ENCODE data around the gene TTLL8. TPM values are rescaled to one million over a fixed set of nuclear protein-coding genes. Genes with fewer than 3 reads are reported as not detected.

The TTLL8 gene
- total RNA-seq, 2 donors from 2014 or later = not detected

DNA sequence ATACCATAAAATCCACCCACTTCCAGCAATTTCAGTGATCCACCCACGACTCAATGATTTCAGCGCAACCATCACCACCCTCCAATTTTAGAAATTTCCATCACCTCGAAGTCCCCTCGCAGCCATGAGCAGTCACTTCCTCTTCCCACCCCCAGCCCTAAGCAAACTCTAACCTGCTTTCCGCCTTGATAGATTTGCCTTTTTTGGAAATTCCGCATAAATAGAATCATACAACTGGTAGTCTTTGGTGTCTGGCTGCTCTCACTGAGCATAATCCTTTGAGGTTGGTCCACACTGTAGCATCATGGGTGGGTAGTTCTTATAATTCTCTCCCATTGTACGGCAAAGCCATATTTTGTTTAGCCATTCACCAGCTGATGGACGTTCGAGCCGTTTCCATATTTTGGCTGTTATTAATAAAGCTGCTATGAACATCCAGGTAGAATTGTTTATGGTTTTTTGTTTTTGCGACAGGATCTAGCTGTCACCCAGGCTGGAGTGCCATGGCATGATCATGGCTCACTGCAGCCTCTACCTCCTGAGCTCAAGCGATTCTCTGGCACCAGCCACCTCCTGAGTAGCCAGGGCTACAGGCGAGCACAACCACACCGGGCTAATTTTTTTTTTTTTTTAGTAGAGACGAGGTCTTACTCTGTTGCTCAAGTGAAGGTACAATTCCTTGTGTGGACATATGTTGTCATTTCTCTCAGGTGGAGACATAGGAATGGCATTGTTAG, 81.5 kb downstream of the TTLL8 start:
- H3K9me3 ChIP-seq = no peaks in the 10 kb centered on the region
- no peak overlapping the region for H3K27ac ChIP-seq
- peaks cover 6% of the 10 kb centered on the region for H3K4me1 ChIP-seq
- 67 to 73% methylated on average over 15 of the region's 15 CpGs for WGBS, 2 donors
- no peaks in the 10 kb centered on the region for H3K27me3 ChIP-seq
- no peaks in the 10 kb centered on the region for H3K36me3 ChIP-seq (replicated peaks in 1 of 2; ENCODE audit: insufficient read depth in 1 of 2, low read depth in 2 of 2)
- TF ChIP-seq, protein P1, sequence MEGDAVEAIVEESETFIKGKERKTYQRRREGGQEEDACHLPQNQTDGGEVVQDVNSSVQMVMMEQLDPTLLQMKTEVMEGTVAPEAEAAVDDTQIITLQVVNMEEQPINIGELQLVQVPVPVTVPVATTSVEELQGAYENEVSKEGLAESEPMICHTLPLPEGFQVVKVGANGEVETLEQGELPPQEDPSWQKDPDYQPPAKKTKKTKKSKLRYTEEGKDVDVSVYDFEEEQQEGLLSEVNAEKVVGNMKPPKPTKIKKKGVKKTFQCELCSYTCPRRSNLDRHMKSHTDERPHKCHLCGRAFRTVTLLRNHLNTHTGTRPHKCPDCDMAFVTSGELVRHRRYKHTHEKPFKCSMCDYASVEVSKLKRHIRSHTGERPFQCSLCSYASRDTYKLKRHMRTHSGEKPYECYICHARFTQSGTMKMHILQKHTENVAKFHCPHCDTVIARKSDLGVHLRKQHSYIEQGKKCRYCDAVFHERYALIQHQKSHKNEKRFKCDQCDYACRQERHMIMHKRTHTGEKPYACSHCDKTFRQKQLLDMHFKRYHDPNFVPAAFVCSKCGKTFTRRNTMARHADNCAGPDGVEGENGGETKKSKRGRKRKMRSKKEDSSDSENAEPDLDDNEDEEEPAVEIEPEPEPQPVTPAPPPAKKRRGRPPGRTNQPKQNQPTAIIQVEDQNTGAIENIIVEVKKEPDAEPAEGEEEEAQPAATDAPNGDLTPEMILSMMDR (IDR thresholded peaks at IDR 0.05) = no peak
- no peak for TF ChIP-seq POLR2A (IDR thresholded peaks at IDR 0.05)
- H3K4me3 ChIP-seq = no peak overlapping the region
- no peak for DNase-seq
- ATAC-seq = no peak
- intact Hi-C loops (cut with DNase I) = no loop called here

DNA sequence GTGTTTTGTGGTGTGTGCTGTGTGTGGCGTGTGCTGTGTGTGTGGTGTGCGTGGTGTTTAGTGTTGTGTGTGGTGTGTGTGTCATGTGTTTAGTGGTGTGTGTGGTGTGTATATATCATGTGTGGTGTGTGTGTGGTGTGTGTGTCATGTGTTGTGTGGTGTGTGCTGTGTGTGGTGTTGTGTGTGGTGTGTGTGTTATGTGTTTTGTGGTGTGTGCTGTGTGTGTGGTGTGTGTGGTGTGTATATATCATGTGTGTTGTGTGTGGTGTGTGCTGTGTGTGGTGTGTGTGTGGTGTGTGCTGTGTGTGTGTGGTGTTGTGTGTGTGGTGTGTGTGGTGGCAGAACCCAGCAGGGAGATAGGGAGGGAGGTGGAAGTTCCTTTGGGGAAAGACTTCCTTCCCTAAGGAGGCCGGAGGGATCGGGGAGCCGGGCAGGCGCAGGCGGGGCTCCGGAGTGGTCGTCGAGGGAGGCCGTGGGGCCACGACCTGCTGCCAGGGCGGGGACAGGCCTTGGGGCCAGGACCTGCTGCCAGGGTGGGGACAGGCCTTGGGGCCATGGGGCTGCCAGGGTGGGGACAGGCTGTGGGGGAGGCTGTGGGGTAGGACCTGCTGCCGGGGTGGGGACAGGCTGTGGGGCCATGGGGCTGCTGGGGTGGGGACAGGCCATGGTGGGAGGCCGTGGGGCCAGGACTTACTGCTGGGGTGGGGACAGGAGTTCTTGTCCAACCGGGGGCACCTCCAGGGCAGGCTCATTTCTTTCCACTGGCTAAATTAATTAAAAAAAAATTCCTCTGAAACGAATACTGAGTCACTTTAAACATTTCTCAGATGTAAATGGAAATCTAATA, 82.3 kb downstream of the TTLL8 start:
- peak overlapping the region in 1 of 4 donors; percentile 3 for H3K27ac ChIP-seq
- DNase-seq (peak in 2 of 4 donors; percentile 4 to 10), ATAC-seq (no peak)
- no peaks in the 10 kb centered on the region for H3K27me3 ChIP-seq
- H3K4me1 ChIP-seq = peaks cover 14% of the 10 kb centered on the region
- H3K36me3 ChIP-seq (replicated peaks in 1 of 2; ENCODE audit: insufficient read depth in 1 of 2, low read depth in 2 of 2) = no peaks in the 10 kb centered on the region
- 47 to 57% methylated on average over 7 to 16 of the region's 17 CpGs for whole genome bisulfite sequencing, 2 donors
- H3K4me3 ChIP-seq = no peak overlapping the region
- TF ChIP-seq, protein P1 (IDR thresholded peaks at IDR 0.05) = no peak
- no peak for TF ChIP-seq POLR2A (IDR thresholded peaks at IDR 0.05)
- H3K9me3 ChIP-seq = no peaks in the 10 kb centered on the region
- intact Hi-C loops (cut with DNase I) = no loop called here

DNA sequence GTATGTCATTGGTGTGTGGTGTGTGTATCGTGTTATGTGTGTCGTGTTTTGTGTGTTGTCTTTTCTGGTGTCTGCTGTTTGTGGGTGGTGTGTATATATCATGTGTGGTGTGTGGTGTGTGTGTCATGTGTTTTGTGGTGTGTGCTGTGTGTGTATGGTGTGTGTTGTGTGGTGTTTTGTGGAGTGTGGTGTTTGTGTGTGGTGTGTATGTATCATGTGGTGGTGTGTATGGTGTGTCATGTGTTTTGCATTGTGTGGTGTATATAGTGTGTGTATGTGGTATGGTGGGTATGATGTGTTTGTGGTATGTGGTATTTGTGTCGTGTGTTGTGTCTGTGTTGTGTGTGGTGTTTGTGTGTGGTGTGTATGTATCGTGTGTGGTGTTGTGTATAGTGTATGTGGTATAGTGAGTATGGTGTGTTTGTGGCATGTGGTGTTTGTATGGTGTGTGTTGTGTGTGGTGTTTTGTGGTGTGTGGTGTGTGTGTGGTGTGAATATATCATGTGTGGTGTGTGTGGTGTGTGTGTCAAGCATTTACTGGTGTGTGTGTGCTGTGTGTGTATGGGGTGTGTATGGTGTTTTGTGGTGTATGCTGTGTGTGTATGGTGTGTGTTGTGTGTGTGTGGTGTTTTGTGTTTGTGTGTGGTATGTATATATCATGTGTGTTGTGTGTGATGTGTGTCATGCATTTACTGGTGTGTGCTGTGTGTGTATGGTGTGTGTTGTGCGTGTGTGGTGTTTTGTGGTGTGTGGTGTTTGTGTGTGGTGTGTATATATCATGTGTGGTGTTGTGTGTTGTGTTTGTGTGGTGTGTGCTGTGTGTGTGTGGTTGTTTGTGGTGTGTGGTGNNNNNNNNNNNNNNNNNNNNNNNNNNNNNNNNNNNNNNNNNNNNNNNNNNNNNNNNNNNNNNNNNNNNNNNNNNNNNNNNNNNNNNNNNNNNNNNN, 84.8 kb downstream of the TTLL8 start:
- no peaks in the 10 kb centered on the region for H3K9me3 ChIP-seq
- ATAC-seq = no peak
- TF ChIP-seq, protein P1 (IDR thresholded peaks at IDR 0.05) = no peak
- no peak for TF ChIP-seq POLR2A (IDR thresholded peaks at IDR 0.05)
- no peak for DNase-seq
- WGBS, 2 donors = 83 to 88% methylated on average over 5 of the region's 5 CpGs
- intact Hi-C loops (cut with DNase I) = no loop called here
- H3K36me3 ChIP-seq (replicated peaks in 1 of 2; ENCODE audit: insufficient read depth in 1 of 2, low read depth in 2 of 2) = no peaks in the 10 kb centered on the region
- peaks cover 36% of the 10 kb centered on the region for H3K4me1 ChIP-seq
- H3K4me3 ChIP-seq = no peak overlapping the region
- no peak overlapping the region for H3K27ac ChIP-seq
- H3K27me3 ChIP-seq = no peaks in the 10 kb centered on the region

DNA sequence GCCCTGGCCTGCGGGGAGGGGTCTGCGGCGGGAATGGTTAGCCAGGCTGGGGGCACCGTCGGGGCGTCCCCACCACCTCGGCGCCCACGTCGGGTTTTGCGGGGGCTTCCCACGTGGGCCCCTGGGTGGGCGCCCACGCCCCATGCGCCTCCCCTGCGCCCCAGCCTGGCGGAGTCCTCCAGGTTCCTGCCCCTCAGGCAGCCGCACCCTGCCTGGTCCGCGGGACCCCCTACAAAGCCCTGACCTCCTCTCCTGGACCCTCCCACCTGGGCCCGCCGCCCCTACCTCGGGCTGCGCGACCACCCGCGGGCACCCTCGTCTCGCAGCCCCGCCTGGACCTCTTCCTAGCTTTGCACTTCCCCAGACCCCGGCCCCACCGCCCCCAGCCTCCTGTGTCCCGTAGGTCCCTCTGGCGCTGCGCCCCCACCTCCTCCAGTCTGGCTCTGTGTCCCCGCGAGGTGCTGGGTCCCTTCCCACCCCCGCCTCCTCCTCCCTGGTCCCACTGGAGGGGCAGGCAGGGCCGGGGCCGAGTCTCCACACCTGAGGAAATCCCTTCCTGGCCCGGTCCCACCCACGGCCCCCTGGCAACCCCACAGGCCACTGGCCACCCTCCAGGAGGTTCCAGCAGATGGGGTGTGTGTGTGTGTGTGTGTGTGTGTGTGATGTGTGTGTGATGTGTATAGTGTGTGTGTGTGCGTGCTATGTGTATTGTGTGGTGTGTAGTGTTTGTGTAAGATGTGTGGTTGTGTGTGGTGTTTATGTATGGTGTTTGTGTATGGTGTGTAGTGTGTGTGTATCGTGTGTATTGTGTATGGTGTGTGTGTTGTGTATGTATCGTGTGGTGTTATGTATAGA, 85.7 kb downstream of the TTLL8 start:
- Histone ChIP-seq H3K27me3 (no peaks in the 10 kb centered on the region), H3K9me3 (no peaks in the 10 kb centered on the region), H3K4me1 (peaks cover 45% of the 10 kb centered on the region), H3K27ac (no peak overlapping the region), H3K36me3 (replicated peaks in 1 of 2; ENCODE audit: insufficient read depth in 1 of 2, low read depth in 2 of 2) (no peaks in the 10 kb centered on the region), H3K4me3 (no peak overlapping the region)
- ATAC-seq (no peak), DNase-seq (peak in 3 of 4 donors; percentile 34 to 53 (median 50))
- WGBS, 2 donors = 67 to 72% methylated on average over 22 to 34 of the region's 45 CpGs
- TF ChIP-seq, protein P1 (IDR thresholded peaks at IDR 0.05) = no peak
- no peak for TF ChIP-seq POLR2A (IDR thresholded peaks at IDR 0.05)
- intact Hi-C loops (cut with DNase I) = no loop called here
